Renal cortex interstitium (tissue), 15 donors: ENCODE data around the gene GYG1. TPM values are rescaled to one million over a fixed set of nuclear protein-coding genes. Genes with fewer than 3 reads are reported as not detected.

Experiments used
- DNase-seq, 11 donors: peaks; one replicate each; pipeline ENCODE4 v3.0.0-alpha.2; 2013; ENCODE audit warnings: low read depth in 9 of 11, low spot score in 4 of 11; ENCODE audit errors: extremely low read depth in 1 of 11
- long read RNA-seq, 16 experiments: transcript quantifications; one replicate each; lab custom pipeline, GENCODE V29; 2026
- polyA plus RNA-seq, 3 donors: library from polyadenylated mRNA; unstranded; fragments of 120-200 nt; gene quantifications; one replicate each; pipeline ENCODE4 v1.2.1, GENCODE V29; 2013; ENCODE audit not compliant: insufficient read length in 3 of 3

The GYG1 gene
- 10 to 100 TPM; 24.2 to 30.7 (median 26.4) TPM for polyA plus RNA-seq
- long read RNA-seq, donor 1, transcript GYG1-201 (7 exons, 1,890 nt), result major isoform, 6 of 6 reads
- long read RNA-seq, donor 1, partial matches to known transcripts, result 0 of 6 reads
- long read RNA-seq, donor 1, other reads (novel, unspliced or antisense), result 0 of 6 reads
- long read RNA-seq, donor 2, partial matches to known transcripts, result 0 of 3 reads
- long read RNA-seq, donor 2, other reads (novel, unspliced or antisense), result 0 of 3 reads
- long read RNA-seq, donor 3, partial matches to known transcripts, result 0 of 4 reads
- long read RNA-seq, donor 3, other reads (novel, unspliced or antisense), result 0 of 4 reads
- long read RNA-seq, donor 4, transcript GYG1-201 (7 exons, 1,890 nt), result major isoform, 7 of 8 reads
- long read RNA-seq, donor 4, partial matches to known transcripts, result 0 of 8 reads
- long read RNA-seq, donor 4, other reads (novel, unspliced or antisense), result 0 of 8 reads
- long read RNA-seq, donor 5, result 0 reads
- long read RNA-seq, donor 6, partial matches to known transcripts, result 0 of 4 reads
- long read RNA-seq, donor 6, other reads (novel, unspliced or antisense), result 0 of 4 reads
- long read RNA-seq, donor 7, partial matches to known transcripts, result 5 of 9 reads
- long read RNA-seq, donor 7, other reads (novel, unspliced or antisense), result 0 of 9 reads
- long read RNA-seq, donor 8, transcript GYG1-201 (7 exons, 1,890 nt), result major isoform, 9 of 14 reads
- long read RNA-seq, donor 8, partial matches to known transcripts, result 5 of 14 reads
- long read RNA-seq, donor 8, other reads (novel, unspliced or antisense), result 0 of 14 reads
- long read RNA-seq, donor 9, transcript GYG1-201 (7 exons, 1,890 nt), result major isoform, 7 of 8 reads
- long read RNA-seq, donor 9, partial matches to known transcripts, result 0 of 8 reads
- long read RNA-seq, donor 9, other reads (novel, unspliced or antisense), result 0 of 8 reads
- long read RNA-seq, donor 10, transcript GYG1-201 (7 exons, 1,890 nt), result major isoform, 7 of 13 reads
- long read RNA-seq, donor 10, partial matches to known transcripts, result 6 of 13 reads
- long read RNA-seq, donor 10, other reads (novel, unspliced or antisense), result 0 of 13 reads
- long read RNA-seq, donor 11, partial matches to known transcripts, result 0 of 4 reads
- long read RNA-seq, donor 11, other reads (novel, unspliced or antisense), result 0 of 4 reads
- long read RNA-seq, donor 12, partial matches to known transcripts, result 0 of 2 reads
- long read RNA-seq, donor 12, other reads (novel, unspliced or antisense), result 0 of 2 reads
- long read RNA-seq, donor 13, transcript GYG1-201 (7 exons, 1,890 nt), result major isoform, 9 of 23 reads
- long read RNA-seq, donor 13, partial matches to known transcripts, result 14 of 23 reads
- long read RNA-seq, donor 13, other reads (novel, unspliced or antisense), result 0 of 23 reads
- long read RNA-seq, donor 14, transcript GYG1-201 (7 exons, 1,890 nt), result major isoform, 6 of 6 reads
- long read RNA-seq, donor 14, partial matches to known transcripts, result 0 of 6 reads
- long read RNA-seq, donor 14, other reads (novel, unspliced or antisense), result 0 of 6 reads
- long read RNA-seq, donor 15, partial matches to known transcripts, result 0 of 1 reads
- long read RNA-seq, donor 15, other reads (novel, unspliced or antisense), result 0 of 1 reads
- long read RNA-seq, donor 16, transcript GYG1-201 (7 exons, 1,890 nt), result major isoform, 7 of 18 reads
- long read RNA-seq, donor 16, partial matches to known transcripts, result 10 of 18 reads
- long read RNA-seq, donor 16, other reads (novel, unspliced or antisense), result 0 of 18 reads

DNA sequence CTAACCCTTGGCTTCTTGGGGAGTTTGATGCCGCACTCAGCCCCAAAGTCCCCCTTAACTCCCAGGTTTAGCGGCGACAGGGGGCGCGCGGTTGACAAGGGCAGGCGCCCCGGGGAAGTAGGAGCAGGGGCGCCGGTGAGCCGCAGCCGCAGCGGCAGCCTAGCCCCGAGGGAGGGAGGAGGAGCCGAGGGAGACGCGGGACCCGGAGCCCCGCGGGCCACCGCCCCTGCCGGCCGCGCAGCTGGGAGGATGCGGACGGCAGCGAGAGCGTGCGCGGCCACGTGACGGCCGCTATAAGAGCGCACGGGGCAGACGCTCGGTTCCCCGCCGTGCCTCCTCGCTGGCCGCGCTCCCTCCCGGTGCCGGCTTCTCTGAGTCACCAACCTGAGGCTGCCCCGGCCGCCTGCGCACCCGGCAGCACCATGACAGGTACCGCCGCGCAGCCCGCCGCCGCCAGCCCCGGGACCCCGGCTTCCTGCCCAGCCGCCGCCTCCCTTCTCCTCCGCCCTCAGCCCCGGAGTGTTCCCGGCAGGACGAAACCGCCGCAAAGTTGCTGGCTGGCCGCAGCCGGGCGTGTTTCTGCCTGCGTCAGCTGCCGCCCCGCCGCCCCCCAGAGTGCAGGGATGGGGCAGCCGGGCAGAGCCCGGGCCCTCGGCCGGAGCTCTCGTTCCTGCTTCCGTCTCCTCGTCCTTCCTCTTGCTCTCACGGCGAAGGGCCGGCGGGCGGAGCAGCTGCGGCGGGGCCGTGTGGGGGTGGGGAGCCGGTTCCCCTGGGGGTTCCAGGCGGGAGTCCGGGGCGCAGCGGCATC lies at the start of gene GYG1:
Gene GYG1, plus strand, starts transcription at position 322 of the 808 bp plus-strand sequence. Its CDS starts 101 bp downstream, at position 423.
- DNase-seq, result peak in 10 of 11 donors; percentile 29 to 70 (median 56)

DNA sequence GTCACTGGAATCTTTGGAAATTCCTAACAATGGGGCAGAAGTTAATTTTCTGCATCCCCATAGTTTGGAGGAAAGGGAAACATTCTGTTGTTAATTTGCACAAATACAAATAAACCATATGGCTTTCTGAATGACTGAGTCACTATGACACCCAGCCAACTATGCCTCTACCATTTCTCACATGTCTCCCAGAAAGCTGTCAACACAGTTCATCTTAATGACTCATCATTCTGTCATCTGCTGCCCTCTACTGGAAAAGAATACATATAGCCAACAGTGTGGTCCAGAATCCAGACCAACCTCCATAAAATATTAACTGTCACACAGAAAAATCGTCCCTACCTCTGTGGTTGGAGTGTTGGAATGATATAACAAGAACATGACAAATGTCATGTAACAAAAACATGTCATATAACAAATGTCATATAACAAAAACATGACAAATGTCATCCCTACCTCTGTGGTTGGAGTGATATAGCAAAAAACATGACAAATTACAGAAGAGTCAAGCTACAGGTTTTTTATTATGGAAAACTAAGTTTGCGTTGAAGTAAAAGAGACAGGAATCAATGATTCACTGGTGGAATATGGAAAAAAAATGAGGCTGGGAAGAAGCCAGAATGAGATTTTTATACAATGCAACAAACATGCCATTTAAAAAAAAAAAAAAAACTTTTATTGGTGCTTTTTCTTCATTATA lies 47.7 kb upstream of the GYG1 start:
- DNase-seq, result peak in 9 of 11 donors; percentile 26 to 66 (median 42)

DNA sequence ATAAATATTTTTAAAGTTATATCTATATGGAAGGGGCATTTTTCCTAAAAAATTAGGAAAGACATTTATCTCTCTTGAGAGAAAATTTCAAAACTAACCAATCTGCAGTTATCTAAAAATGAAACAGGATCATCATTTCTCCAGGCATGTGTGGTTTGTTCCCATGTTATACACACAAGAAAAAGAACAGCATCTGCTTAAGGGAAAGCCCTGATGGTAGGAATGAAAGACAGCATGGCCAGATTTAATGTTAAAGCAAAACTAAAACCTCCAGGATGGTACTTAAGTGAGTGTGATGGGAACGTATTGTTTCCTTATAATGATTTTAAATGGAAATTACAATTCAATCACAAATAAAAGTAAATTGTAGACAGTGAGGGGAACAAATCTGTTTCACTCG lies 46.2 kb upstream of the GYG1 start:
- no peak for DNase-seq

DNA sequence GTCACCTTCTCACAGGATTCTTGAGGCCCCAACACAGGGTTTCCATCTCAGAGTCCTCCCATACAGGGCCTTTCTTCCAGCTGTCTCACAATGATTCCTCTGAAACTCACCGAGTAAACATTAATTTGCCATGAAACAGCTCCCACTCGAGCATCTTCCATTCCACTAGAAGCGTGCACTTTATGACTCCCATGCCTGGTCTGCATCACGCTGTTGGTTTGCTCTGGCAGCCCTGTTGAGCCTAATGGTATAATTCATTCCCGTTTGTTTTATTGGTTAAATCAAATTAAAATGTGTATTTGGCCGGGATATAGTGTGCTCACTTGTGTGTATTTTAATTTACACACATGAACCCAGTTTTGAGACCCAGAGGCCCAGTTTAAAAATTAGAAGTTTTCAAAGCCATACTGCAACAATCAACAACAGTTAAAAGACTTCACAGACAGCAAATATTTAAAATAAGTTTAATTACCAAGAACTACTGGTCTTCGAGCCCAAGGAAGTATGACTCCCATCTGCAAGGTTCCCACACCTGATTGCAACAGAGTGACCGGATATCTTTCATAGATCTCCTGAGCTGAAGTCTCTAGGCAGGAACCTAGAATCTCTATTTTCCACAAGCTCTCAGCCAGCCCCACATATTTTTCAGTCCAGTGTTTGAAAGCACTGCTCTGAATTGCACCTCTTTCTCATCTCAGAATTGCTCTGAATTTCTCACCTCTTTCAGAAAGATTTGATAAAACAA lies 42.3 kb upstream of the GYG1 start:
- no peak for DNase-seq

DNA sequence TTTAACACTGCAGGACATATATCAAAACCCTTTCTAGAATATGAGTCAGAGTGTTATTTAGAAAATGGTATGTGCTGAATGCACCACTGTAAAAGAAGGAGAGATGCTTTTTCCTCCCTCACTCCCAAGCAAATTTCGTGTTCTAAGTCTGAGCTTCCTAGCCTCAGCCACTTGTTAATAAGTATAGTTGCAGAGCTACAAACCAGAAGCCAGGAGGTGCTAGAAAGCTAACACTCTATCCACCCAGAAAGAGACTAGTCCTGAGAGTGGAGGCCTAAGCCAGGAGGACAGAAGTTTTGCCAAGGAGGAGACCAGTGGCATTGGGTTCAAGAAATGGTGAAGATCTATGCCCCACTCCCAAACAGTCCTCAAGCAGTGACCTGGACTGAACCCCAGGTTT lies 40.5 kb upstream of the GYG1 start:
- DNase-seq, result no peak

DNA sequence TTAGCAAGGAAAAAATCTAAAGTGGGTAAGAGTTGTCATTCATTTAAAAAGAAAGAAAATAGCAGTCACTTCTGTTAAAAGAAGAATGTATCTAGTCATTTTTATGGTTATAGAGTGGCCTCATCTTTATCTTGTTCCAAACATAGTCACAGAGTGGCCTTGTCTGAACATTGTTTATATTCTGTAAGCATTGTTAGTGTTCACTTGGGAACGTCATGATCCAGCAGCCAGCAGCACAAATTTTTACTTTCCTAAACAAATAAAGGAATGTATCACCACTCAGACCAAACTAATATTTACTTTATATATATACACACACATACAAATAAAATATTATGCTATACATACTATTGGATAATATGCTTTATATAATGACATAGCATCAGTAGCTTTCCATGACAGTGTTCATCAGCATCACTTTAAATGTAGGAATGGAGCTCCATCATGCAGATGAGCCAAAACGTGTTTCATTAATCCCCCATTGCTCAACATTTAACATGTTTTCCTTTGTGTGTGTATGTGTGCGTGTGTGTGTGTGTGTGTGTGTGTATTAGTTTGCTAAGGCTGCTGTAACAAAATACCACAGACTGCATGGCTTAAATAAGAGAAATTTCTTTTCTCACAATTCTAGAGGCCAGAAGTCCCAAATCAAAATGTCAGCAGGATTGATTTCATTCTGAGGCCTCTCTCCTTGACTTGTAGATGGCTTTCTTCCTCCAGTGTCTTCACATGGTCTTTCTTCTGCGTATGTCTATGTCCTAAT lies 39.6 kb upstream of the GYG1 start:
- DNase-seq, result no peak

DNA sequence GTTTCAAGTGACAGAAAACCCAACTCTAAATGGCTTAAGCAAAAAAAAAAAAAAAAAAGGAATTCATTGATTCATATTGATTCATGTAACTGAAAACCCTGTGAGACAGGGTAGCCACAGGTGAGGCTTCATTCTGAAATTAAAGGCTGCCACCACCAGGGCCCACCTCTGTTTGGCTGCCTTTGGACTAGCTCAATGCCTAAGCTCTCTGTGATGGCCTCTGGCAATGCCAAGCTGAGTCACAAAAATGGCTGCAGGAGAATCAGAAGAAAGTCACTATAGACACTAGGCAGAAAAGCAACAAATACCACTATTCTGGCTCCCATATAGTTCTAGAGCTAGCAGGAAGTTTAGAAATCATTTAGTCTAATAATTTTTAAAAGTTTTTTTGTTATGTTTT lies 38.2 kb upstream of the GYG1 start:
- no peak for DNase-seq

DNA sequence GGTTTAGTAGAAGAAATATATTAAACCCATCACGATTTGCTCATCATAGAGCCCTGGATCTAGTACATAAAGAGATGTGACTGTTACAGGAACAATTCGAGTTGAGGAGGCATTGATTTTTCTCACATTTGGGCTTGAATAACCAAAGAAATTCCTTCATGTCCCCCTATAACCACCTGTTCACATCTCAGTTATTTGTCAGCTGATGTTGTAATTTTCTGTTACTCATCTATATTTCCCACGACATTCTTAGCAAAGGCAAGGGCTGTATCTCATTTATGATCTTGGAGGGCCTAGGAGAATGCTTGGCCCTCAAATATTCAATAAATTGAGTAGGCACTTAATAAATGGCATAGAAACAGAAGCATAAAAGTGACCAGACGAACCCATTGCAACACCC lies 36.4 kb upstream of the GYG1 start:
- DNase-seq, result no peak

DNA sequence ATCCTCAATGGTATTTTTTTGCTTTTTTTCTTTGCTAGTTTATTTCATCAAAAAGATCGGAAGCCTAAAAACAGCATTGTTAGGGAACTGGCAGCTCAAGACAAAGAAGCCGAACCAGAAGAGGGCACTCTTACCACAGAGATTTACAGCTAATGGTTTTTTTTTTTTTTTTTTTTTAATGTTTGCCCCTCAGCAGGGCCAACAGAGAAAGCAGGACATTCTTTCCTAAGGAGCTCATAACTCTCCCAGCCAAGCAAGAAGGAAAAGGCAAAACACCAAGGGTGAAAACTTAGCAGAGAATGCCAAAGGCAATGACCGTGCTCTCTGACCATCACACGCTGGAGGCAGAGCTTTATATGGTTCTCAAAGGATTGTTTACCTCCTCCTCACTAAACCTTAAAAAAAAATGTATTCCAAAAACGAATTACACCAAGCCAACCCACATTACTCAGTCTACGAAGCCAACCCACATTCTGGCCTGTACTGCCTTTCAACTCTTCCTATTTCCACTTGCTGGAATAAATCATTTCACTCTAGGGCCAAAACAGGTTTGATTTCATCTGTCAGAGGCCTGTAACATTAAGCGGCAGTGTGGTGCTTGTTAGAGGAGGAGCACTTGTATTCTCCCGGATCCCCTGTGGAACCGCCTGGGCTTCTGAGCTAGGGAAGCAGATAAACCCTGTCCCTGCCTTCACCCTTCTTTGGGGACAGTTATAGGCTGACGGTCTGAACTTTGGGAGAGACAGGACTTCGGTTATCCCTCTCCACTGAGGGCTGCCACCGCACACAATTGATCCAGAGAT lies 35.6 kb upstream of the GYG1 start:
- DNase-seq, result peak in 10 of 11 donors; percentile 44 to 67 (median 53)

DNA sequence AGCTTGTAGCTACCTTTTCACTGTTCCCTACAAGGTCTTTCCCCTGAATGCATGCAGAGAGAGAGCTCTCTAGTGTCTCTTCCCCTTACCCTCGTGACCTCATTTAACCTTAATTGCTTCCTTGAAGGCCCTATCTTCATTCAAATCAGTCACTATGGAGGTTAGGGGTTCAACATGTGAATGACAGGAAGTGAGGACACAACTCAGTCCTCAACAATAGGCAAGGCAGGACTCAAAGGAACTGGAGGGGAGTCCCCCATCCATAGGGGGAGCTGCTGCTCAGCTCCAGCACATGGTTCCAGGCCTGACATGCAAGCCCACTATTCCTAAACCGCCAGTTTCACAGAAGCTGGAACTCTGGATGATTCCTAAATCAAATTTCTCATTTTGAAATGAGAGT lies 33.8 kb upstream of the GYG1 start:
- DNase-seq, result no peak

DNA sequence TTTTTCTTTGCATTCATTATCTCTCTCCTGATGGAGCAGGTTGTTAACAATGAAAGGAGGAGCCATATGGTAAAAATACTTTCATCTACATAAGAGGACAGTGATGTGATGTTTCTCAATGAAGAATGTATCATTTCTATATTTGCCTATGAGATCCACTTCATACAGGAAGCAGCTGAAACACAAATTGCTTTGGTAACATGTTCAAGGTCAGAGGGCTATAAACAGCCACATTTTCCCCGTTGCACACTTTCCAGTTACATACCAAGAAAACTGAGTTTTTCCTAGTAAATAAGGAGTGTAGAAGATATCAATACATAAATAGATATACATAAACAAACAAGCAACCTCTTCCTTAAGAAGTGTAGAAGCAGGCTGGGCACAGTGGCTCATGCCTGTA lies 32.6 kb upstream of the GYG1 start:
- no peak for DNase-seq

DNA sequence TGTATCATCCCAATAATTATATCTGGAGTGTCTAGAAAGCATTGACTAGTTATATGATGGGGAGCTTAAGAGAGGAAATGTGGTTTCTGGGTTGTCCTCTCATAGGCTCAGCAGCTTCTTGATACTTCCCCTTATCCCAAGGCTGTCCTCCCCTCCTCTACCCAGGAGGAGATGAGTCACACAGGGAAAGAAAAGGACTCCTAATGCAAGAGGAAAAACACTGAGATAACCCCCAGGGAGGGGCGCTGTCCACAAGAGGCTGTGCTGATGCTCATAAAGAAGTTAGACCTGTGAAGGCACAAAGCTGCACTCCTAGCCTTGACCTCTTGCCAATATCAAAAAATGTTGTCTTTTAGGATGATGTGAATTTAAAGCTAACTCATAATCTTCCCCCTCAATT lies 28.8 kb upstream of the GYG1 start:
- no peak for DNase-seq

DNA sequence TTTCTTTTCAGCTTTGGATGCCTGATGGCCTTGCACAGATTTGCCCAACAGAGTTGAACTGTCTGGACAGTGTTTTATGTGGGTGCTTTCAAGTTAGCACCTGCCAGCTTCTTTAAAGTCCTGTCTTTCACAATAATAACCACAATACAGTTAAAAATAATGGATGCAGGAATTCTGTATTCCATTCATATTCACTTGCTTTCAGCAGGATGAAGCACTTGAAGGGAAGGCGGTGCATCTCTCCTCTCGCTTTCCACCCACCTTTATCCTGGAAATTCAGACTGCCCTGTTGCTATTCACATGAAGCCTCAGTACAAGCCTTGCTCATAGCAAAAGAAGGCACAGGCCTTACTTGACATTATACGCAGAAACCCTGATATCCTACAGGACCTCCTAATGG lies 26.5 kb upstream of the GYG1 start:
- DNase-seq, result no peak

DNA sequence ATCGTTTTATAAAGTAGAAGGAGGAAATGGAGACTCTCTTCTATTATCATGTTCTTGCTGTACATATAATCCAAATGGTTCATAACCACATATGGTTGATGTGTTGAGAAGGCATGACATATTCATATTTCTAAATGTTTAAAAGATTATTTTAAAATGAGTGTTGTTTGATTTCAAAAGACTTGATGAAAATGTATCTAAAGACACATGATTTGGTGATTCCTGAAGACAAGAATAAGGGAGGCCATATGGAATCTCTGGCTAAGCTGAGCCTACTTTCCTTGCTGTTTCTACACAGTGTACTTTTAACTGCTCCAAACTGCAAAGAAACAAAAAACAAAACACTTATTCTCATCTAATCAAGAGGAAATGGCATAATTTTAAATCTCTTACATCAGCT lies 23.0 kb upstream of the GYG1 start:
- DNase-seq, result no peak

DNA sequence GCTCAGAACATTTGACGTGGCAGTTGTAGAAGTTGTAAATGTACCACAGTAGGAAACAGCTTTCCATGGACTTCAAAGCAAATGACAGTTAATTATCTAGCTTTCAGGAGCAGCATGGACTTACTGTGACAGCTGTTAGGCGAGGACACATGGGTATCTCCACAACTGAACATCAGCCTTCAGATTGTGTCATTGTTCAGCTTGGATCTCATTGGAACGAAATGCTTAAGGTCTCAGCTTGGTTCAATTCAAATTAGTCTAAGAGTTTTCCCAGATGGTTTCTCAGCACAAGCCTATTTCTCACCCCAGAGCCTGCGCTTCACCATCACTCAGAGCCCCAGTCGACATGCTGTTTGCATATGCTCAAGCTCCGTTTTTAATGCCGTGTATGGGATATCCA lies 21.1 kb upstream of the GYG1 start:
- DNase-seq, result no peak
